ENCODE measurements around the gene AMBP.

The AMBP gene

DNA sequence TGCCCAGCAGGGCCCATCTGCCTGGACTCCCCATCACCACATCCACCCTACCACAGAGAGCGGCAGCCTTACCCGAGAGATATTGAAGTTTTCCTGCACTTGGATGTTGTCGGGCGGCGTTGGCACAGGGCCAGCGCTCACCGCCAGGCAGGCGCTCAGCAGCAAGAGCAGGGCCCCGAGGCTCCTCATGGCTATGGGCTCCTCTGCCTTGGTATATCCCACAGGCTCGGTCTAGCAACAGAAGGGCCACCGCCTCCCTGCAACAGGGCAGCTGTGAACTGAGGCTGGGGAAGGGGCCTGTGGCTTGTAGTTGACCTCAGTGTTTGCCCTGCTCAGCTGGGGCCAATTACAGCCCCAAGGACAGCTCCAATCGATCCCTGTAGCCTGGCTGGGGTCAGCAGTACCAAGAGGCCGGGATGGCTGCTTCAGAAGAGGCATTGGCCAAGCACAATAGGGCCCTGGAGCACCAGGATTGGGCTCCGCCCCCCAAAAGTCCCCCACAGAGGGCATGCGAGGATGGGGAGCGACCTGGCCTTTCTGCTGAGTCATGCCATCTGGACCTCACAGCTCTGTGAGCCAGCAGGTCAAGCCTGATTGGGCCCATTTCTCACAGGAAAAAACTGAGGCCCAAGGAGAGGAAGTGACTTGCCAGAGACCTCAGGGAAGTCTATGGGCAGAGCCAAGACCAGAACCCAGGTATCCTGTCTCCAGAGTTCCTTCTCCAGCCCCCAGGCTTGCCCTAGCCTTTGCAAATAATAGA is at the start of gene AMBP:
Gene AMBP (minus strand): TSS at position 280 of the 760 bp plus-strand sequence. CDS start 91 bp downstream, at position 189.
- no peak for DNase-seq (ENCODE audit: low spot score)

DNA sequence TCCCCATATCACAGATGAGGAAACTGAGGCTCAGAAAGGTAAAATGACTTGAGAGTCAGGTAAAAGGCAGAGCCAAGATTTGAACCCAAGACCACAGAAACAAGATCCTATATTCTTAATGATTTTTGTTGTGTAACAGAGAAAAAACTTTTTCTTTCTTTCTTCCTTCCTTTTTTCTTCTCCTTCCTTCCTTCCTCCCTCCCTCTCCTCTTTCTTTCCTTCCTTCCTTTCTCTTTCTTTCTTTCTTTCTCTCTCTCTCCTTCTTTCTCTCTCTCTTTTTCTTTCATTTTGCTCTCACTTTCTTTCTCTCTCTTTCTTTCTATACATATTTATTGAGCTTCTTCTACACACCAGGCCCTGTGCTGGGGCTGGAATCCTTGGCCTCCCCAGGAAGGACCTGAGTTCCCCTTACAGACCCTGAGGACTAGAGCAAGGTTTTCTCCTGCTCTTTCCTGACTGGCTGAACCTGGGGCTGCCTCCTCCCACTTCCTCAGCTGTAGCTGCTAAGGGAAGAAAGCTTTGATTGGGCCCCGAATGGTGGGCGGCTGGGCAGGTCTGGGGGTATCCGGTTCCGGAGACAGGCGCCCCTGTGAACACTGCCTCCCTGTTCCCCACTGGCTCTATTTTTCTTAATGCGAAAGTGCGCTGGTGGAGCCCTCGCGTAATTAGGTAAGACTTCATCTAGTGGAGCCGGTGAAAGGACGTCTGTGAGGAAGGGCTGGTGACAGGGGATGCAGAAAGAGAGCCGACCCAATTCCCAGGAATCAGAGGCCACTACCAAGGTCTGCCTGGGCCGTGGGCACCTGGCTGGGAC is 48.4 kb upstream of the AMBP start:
- no peak for DNase-seq (ENCODE audit: low spot score)

DNA sequence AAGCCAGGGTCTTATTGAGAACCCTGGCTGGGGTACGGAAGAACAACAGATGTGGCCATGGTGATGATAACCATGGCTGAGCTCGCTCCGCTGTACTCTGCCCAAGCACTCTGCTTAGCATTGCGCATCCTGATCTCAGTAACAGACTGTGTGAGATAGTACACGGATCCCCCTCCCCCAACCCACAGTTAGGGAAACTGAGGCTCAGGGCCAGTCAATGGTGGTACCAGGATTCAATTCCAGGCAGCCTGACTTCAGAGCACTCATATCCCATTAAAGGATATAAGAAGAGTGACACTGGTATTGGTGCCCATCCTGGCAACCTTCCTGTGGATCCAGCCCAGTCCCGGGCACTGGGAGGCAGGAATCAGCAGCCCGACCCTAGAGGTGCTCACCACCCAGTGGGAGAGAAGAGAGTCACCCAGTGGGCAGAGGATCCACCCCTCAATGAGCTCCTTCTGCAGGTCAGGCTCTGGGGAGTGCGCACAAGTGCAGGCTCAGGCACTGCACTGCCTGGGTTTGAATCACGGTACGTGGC is 47.4 kb upstream of the AMBP start:
- no peak for DNase-seq (ENCODE audit: low spot score)

DNA sequence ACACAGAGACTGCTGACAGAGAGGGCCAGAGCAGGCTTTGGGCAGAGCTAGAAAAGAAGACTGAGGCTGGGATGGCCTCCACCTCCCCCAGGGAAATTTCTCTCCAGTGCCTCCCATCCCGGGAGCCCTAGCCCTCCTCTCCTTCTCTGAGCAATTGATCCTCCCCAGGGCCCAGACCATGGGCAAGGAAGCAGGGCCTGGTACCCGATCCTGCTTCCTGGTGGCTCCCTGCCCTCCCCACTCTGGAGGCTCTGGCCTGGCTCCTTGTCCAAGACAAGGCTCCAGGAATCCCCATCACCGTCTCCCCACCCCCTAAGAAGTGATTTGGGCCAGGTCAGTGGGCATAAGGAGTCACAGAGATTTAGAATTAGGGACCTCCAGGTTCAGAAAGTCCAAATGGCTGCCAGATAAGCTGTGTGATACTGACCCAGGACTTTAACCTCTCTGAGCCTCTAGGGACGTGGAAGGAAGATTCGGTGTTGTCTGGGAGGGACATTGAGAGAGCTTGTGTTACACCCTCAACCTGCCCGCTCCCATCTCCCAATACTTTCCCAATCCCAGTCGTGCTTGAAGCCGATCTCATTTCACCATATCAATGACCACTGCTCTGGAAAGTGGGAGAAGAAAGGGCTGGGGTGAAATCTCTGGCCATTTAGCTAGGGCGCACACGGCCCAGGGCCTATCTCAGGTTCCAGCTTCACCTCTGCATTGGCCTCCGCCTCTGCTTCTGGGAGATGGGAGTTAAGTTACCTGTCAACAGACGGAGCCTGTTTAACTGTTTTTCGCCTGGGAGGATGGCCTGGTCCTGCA is 46.8 kb upstream of the AMBP start:
- DNase-seq (ENCODE audit: low spot score), result no peak

DNA sequence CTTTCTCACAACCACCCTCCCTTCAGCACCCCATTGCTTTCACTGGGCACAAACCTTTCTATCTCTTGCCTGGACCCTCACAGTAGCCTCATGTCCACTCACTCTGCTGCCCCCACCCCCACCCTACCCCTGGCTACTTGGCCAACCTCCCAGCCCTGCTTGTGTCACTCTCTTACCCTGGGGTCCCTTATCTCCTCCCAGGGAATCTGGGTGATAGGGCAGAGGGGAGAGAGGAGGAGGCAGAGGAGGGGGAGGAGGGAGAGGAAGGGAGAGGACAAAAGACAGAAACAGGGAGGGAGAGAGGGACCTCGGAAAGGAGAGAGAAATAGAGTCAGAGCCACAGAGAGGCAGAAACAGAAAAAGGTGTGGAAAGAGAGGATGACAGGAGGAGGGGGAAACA is 46.0 kb upstream of the AMBP start:
- DNase-seq (ENCODE audit: low spot score), result no peak

DNA sequence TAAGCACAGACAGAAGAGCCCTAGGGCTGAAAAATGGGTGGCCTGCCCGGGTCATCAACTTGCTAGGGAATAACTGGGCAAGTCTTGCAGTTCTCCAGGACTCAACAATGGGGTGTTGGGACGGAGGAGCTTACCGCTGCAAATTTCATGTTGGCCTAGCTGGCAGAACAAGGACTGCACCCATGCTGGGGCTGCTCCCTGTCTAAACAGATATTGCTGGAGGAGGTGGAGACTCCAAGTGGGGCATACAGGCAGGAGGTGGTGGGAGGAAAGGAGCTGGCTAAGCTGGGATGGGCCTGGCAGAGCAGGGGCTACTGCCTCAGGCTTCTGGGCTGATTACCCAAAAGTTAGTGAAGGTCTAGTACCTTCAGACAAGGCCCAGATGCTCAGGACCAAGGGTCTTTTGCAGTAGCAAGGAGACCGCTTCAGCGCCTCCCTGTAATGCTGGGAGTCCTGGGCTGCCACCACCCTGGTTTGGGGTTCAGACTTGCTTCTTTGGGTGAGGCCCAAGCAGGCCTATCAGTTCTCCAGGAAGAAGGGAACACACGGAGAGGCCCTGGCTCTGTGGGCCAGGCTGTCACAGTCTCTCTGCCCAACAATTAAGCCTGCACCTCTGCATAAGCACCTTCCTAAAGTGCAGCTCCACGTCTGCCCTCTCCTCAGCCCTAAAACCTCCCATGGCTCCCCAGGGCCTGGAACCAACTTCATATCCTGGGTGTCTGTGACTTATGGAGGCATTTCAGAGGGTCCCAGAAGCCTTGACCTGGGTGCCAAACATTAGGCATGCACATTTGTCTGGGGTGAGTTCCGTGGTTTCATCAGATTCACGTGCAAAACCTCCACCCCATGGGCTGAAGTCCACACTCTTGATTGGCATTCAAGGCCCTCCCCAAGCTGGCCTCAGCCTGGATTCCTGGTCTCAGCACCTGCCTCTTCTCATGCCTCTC is 45.2 kb upstream of the AMBP start:
- DNase-seq (ENCODE audit: low spot score), result no peak

DNA sequence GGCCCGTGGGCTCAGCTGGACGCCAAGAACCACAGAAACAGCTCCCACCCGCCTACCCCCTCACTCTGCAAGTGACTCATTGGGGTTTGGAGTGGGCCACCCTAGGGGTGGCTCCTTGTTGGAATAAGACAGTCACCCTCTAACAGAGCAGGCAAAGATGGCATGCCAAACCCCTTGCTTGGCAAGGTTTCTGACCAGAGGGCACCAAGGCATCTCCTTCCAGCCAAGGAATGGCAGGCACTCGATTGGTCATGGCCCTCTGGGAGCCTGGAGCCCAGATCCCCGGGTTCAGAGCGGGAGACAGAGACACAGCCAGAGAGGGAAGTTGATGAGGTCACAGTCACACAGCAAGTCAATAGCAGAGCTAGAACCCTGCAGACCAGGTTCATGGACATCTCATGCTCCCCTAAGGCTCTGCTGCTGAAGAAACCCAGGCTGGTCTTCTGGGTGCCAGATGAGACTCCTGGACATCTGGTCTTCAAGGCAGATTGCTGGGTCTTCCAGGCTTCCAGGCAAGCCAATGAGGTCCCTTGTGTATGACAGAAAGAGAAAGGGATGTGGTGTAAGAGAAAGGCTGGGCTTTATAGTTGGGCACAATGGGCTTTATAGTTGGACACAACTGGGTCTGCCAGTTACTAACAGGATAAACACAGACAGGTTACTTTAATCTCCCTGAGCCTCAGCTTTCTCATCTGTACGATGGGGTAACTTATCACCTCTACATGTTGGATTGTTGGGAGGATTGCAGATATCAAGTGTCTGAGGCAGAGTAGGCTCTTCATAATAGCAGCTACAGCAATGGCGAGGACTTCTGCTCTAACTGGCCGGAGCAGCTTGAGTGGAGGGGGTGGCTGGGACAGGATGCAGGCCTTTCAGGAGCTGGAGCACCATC is 44.3 kb upstream of the AMBP start:
- no peak for DNase-seq (ENCODE audit: low spot score)

DNA sequence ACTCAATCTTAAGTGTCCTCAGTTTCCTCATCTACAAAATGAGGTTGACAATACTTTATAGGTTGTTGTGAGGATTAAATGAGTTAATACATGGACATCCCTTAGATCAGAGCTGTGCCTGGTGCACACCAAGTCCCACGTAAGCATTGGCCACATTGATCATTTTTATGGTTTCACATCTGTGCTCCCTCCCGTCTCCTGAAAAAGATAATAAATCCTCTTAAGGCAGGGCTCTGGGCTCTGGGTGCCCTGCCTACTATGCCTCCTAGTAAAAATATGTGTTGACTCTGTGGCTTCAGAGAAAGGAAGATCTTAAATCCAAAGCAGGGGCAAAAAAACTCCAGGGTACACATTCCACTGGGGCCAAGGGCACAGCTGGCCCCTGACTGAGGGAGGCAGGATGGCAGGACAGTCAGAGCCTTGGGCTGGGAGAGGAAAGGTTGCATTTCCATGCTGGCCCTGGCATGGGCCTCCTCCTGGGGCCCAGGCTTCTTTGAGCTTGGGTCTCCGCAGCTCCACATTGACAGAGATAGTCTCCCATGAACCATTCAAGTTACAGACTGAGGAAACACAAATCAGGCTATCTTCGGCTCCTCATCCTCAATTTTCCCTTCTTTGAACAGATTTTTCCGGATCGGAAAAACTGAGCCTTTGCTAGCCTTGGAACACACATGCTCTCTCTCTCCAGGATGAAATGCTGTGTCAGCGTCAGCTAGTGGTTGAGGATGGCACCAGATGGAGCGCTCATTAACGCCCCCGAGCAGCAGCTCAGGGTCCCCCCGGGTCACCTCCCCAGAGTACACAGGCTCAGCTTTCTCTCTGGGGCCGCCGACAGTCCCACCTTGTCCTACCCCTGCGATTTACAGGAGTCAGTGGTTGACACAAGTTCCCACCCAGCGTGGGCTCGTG is 43.4 kb upstream of the AMBP start:
- DNase-seq (ENCODE audit: low spot score), result no peak

DNA sequence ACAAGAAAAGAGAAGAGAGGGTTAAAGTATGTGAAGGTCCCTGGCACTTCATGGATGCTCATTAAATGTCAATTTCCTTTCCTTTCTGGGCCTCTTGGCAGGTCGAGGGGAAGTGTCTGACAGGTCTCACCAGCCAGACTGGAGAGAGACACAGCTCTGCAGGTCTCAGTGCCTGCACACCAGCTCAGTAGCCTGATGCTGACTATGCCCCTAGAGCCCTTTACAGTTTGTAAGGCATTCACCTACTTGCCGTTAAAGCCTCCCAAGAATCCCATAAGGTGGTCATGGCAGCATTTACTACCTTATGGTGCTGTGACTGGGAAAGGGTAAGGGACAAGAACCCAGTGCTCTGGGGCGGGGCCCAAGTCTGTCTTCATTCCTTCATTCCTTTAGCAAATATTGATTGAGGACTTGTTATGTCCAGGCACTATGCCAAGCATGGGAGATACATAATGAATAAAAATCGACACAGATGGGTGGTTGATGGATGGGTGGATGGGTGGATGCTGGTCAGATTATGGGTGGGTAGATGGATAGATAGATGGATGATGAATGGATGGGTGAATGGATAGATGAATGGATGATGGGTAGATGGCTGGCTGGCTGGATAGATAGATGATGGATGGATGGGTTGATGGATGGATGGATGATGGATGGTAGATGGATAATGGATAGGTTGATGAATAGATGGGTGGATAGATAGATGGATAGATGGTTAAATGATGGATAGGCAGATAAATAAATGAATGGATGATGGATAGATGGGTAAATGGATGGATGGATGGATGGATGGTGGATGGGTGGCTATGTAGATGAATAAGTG is 42.3 kb upstream of the AMBP start:
- DNase-seq (ENCODE audit: low spot score), result no peak

DNA sequence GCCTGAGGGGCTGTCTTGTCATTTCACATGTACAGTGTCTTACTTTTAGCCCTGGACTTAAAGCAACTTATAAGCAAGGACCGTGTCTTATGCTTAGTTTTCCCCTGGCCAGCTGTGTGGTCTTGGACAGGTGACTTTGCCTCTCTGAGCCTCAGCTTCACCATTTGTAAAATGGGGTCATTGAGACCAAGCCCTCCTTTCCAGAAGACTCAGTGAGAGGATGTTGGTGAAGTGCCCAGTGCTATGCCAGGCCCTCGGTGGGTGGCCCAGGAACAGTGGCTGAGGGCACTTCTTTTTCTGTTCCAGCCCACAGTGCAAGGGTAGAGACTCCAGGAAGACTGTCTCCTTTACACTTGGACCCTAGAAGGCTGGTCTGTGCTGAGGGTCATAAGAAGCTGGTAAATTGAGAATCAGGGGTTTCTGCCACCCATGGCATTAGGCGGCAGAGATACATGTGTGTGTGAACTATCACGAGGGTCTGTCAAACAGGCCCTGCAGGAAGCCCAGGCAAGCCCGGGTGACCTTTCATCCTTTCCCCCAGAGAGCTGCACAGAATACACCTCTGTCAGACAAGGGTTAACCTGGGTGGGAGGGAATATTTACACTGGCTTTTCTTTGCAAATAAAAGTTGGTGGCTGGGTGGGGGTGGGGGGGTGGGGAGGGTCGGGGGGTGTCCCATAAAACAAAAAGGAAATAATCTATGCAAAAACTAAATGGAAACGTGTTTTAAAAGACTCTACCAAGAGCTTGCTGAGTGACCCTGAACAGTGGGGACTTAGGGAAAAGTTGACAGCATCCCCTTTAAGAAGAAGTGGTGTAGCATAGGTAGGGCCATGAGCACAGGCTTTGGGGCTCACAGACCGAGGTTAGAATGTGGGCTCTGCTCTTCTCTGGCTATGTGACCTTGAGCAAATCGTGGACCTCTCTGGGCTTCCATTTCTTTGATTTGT is 41.4 kb upstream of the AMBP start:
- DNase-seq (ENCODE audit: low spot score), result no peak

DNA sequence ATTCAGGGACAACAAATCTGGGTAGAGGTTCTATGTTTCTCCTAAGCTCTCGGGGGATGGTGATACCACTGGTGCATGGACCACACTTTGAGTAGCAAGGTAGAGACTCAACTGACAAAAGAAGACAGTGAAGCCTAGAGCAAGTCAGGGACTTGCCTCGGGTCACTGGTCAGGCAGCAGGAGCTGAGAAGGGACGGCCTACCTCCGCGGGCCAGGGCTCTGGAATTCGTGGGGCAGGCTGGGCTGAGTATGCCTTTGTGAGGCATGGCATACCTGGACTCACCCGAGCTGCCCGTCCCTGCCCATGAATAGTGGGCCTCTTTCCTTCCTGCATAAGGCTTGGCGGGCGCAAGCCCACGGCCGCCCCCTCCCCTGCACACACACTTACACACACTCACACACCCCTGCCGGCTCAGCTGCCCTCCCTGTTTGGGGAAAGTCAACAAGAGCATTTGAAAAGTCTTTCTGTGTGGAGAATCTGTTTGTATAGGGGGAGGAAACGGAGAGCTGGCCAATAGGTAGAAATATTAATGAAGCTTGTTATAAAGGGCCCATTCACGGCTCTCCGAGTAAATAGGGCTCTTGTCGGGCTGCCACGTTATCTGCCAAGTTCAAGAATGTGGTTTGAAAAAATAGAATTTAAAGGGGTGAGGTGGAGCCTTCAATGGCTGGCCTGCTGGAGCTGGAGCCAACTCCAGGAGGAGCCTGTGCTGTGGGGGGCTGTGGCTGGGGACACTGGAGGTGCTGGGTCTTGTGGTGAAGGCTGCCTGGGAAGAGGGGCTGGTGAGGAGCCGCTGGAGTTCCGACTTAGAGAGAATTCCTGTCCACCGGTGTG is 40.1 kb upstream of the AMBP start:
- no peak for DNase-seq (ENCODE audit: low spot score)

DNA sequence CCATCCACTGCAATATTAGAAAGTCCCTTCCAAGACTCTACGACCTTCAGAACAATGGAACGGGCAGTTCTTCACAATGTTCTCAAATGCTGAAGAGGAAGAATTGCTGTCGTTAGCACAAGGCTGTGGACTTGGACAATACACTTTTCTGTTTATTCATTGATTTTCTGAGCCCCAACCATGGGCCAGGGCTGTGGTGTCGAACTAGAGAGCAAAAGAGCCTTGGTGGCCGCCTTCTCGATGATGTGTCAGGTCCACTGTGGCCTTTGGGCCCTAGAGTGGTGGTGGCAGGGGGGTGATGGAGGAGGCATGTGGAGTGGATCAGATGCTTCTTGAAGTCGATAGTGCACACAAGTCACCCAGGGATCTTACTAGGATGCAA is 39.5 kb upstream of the AMBP start:
- no peak for DNase-seq (ENCODE audit: low spot score)

DNA sequence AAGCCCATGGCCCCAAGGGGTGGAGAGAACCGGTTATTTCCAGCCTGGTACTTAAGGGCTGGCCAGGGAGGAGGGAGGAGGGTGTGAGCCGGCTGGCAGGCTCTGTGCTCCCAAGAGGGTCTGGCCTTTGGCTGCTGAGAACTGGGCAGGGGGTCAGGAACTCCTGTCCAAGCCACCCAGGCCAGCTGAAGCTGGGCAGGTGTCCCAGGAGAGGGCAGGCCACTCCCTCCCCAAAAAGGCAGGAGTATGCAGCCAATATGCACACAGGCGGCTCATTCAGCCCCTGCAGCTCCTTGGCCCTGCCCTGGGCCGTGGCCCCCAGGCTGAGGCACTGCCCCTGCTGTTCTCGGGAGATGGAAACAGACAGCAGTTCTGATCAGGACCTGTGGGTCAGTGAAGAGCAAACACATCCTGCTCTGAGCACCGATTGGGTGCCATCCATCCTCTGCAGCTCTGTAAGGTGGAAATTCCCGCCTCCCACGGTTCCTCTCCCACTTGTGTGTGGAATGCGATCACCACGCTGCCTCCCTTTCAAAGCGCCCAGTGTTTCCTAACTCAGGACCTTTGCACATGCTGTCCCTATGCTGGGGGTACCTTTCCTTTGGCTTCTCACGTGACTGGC is 38.1 kb upstream of the AMBP start:
- DNase-seq (ENCODE audit: low spot score), result no peak

DNA sequence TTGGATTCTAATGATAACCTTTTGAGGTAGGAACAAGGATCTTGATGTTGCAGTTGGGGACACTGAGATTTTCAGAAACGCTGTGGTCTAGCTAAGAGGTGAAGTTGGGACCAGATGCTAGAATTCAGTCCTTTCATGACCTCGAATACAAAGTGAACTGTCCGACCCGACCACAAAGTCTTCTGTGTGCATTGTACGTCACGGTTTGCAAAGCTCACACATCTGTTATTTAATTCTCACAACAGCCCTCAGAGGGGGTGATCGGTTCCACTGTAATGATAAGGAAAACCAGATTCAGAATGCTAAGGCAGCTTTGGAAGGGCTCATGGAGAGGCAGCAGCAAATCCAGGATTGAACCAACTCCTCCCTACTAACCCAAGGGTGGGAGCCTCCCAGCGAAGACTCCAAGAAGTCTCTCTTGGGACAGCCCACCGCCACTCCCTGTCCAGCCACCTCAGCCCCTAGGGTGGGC is 37.6 kb upstream of the AMBP start:
- no peak for DNase-seq (ENCODE audit: low spot score)

DNA sequence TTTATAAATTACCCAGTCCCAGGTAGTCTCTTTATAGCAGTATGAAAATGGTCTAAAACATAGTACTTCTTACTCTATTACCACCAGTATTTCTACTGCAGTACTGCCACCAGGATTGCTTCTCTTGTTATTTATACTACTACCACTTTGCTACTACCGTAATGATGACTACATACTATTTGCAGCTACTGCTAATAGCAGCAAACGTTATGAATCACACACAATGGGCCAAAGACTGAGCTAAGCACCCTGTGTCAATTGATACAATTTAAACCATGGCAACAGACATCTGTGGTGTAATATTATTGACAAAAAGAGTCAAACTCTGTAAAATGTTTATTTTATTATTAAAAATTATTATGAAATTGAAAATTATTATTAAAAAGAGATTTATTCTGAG is 36.3 kb upstream of the AMBP start:
- no peak for DNase-seq (ENCODE audit: low spot score)
